NCI-H1105 (cell line): ENCODE data around the gene RANBP9.

Source experiments
- DNase-seq: peaks from one replicate; lab custom pipeline; 2025; lab: John Stamatoyannopoulos, UW

Gene RANBP9

GRCh38 chr6:13653296-13653695 is 58.3 kb downstream of the RANBP9 start:
- no peak for DNase-seq

- no peak for DNase-seq
Measured at GRCh38 chr6:13649393-13649792, 62.2 kb downstream of the RANBP9 start.

GRCh38 chr6:13648850-13649249 is 62.8 kb downstream of the RANBP9 start:
- no peak for DNase-seq

- DNase-seq = no peak
Measured at GRCh38 chr6:13643125-13643524, 68.5 kb downstream of the RANBP9 start.

- no peak for DNase-seq
Measured at GRCh38 chr6:13641315-13641714, 70.3 kb downstream of the RANBP9 start.

- DNase-seq = no peak
Measured at GRCh38 chr6:13638626-13639025, 73.0 kb downstream of the RANBP9 start.

GRCh38 chr6:13638014-13638413 is 73.6 kb downstream of the RANBP9 start:
- no peak for DNase-seq

- no peak for DNase-seq
Measured at GRCh38 chr6:13635948-13636658, 75.5 kb downstream of the RANBP9 start.

GRCh38 chr6:13633343-13633742 is 78.3 kb downstream of the RANBP9 start:
- no peak for DNase-seq

GRCh38 chr6:13630499-13630898 is 81.1 kb downstream of the RANBP9 start:
- DNase-seq = no peak

- DNase-seq = no peak
Measured at GRCh38 chr6:13629459-13630116, 82.0 kb downstream of the RANBP9 start.

- peak; percentile 19 for DNase-seq
Measured at GRCh38 chr6:13624871-13625288, 86.8 kb downstream of the RANBP9 start.

- DNase-seq = no peak
Measured at GRCh38 chr6:13617066-13617465, 94.6 kb downstream of the RANBP9 start.

GRCh38 chr6:13615792-13616120 is 95.9 kb downstream of the RANBP9 start:
- DNase-seq = peak; percentile 17

GRCh38 chr6:13614926-13615791 is 96.5 kb downstream of the RANBP9 start, which contains the start of gene NOL7:
TSS of gene NOL7 (plus strand) at chr6:13615335. CDS start at chr6:13615359, 24 bp downstream.
- DNase-seq = peak; percentile 99

- peak; percentile 67 for DNase-seq
Measured at GRCh38 chr6:13614126-13614925, 97.3 kb downstream of the RANBP9 start.

- DNase-seq = no peak
Measured at GRCh38 chr6:13613029-13613594, 98.5 kb downstream of the RANBP9 start.

- DNase-seq = no peak
Measured at GRCh38 chr6:13611715-13612114, 99.9 kb downstream of the RANBP9 start.

- no peak for DNase-seq
Measured at GRCh38 chr6:13605634-13606033, 106.0 kb downstream of the RANBP9 start.

- DNase-seq = no peak
Measured at GRCh38 chr6:13604546-13605416, 106.9 kb downstream of the RANBP9 start.

- no peak for DNase-seq
Measured at GRCh38 chr6:13604135-13604534, 107.5 kb downstream of the RANBP9 start.
